Measurements from ENCODE around the gene ITGBL1. TPM values are rescaled to one million over a fixed set of nuclear protein-coding genes. Genes with fewer than 3 reads are reported as not detected.

Gene ITGBL1
- not detected for polyA plus RNA-seq (2013, experiment 1 of 4)
- polyA plus RNA-seq (2013, experiment 2 of 4), result not detected
- polyA plus RNA-seq (2013, experiment 3 of 4), result not detected
- polyA plus RNA-seq (2013, experiment 4 of 4), result 0.08 TPM

GRCh38 chr13:101452519-101453485 is at the start of gene ITGBL1:
ITGBL1 (plus strand) TSS chr13:101452675; CDS start chr13:101452834, 159 bp downstream.
- no peaks in the 10 kb centered on the region for H3K4me1 ChIP-seq (ENCODE audit: control insufficient read depth, insufficient read depth, low read length)
- H3K4me3 ChIP-seq (ENCODE audit: insufficient read depth, low read depth, low read length), result no peak within 1 kb of the TSS
- H3K27ac ChIP-seq (ENCODE audit: insufficient read depth, low read depth, low read length, poor library complexity, severe bottlenecking), result no peak within 1 kb of the TSS

GRCh38 chr13:101406791-101407190 is 45.7 kb upstream of the ITGBL1 start:
- Histone ChIP-seq H3K36me3 (ENCODE audit: control insufficient read depth, insufficient read depth, low read length) (no peaks in the 10 kb centered on the region), H3K4me3 (ENCODE audit: insufficient read depth, low read depth, low read length) (no peak overlapping the region), H3K27me3 (ENCODE audit: control insufficient read depth, insufficient read depth, low read length, poor library complexity, severe bottlenecking) (no peaks in the 10 kb centered on the region), H3K9me3 (ENCODE audit: control insufficient read depth, low read length) (no peaks in the 10 kb centered on the region), H3K27ac (ENCODE audit: insufficient read depth, low read depth, low read length, poor library complexity, severe bottlenecking) (no peak overlapping the region), H3K4me1 (ENCODE audit: control insufficient read depth, insufficient read depth, low read length) (no peaks in the 10 kb centered on the region)
- no CpG with 5 or more reads among the region's 1 CpG for WGBS, 2 experiments

More at GRCh38 chr13:101452519-101453485, at the start of gene ITGBL1:
- no peaks in the 10 kb centered on the region for H3K9me3 ChIP-seq (ENCODE audit: control insufficient read depth, low read length)
- WGBS, 2 experiments, result 86 to 89% methylated on average over 17 to 18 of the region's 18 CpGs
- no peaks in the 10 kb centered on the region for H3K36me3 ChIP-seq (ENCODE audit: control insufficient read depth, insufficient read depth, low read length)
- no peaks in the 10 kb centered on the region for H3K27me3 ChIP-seq (ENCODE audit: control insufficient read depth, insufficient read depth, low read length, poor library complexity, severe bottlenecking)

GRCh38 chr13:101408154-101408553 is 44.3 kb upstream of the ITGBL1 start:
- Histone ChIP-seq H3K4me3 (ENCODE audit: insufficient read depth, low read depth, low read length) (no peak overlapping the region), H3K27me3 (ENCODE audit: control insufficient read depth, insufficient read depth, low read length, poor library complexity, severe bottlenecking) (no peaks in the 10 kb centered on the region), H3K9me3 (ENCODE audit: control insufficient read depth, low read length) (no peaks in the 10 kb centered on the region), H3K36me3 (ENCODE audit: control insufficient read depth, insufficient read depth, low read length) (no peaks in the 10 kb centered on the region), H3K4me1 (ENCODE audit: control insufficient read depth, insufficient read depth, low read length) (no peaks in the 10 kb centered on the region), H3K27ac (ENCODE audit: insufficient read depth, low read depth, low read length, poor library complexity, severe bottlenecking) (no peak overlapping the region)
- WGBS, 2 experiments, result 91 to 92% methylated on average over 9 of the region's 9 CpGs

GRCh38 chr13:101408992-101409656 is 43.4 kb upstream of the ITGBL1 start:
- 90% methylated on average over 5 to 6 of the region's 6 CpGs for WGBS, 2 experiments
- H3K4me3 ChIP-seq (ENCODE audit: insufficient read depth, low read depth, low read length), result no peak overlapping the region
- no peak overlapping the region for H3K27ac ChIP-seq (ENCODE audit: insufficient read depth, low read depth, low read length, poor library complexity, severe bottlenecking)
- H3K4me1 ChIP-seq (ENCODE audit: control insufficient read depth, insufficient read depth, low read length), result no peaks in the 10 kb centered on the region
- no peaks in the 10 kb centered on the region for H3K9me3 ChIP-seq (ENCODE audit: control insufficient read depth, low read length)
- H3K36me3 ChIP-seq (ENCODE audit: control insufficient read depth, insufficient read depth, low read length), result no peaks in the 10 kb centered on the region
- peaks cover 4% of the 10 kb centered on the region for H3K27me3 ChIP-seq (ENCODE audit: control insufficient read depth, insufficient read depth, low read length, poor library complexity, severe bottlenecking)

- Histone ChIP-seq H3K4me3 (ENCODE audit: insufficient read depth, low read depth, low read length) (no peak overlapping the region), H3K27me3 (ENCODE audit: control insufficient read depth, insufficient read depth, low read length, poor library complexity, severe bottlenecking) (peaks cover 32% of the 10 kb centered on the region), H3K36me3 (ENCODE audit: control insufficient read depth, insufficient read depth, low read length) (no peaks in the 10 kb centered on the region), H3K27ac (ENCODE audit: insufficient read depth, low read depth, low read length, poor library complexity, severe bottlenecking) (no peak overlapping the region), H3K4me1 (ENCODE audit: control insufficient read depth, insufficient read depth, low read length) (no peaks in the 10 kb centered on the region), H3K9me3 (ENCODE audit: control insufficient read depth, low read length) (no peaks in the 10 kb centered on the region)
- 83 to 86% methylated on average over 1 of the region's 1 CpG for WGBS, 2 experiments
Observed at GRCh38 chr13:101412076-101412475, 40.4 kb upstream of the ITGBL1 start.

- Histone ChIP-seq H3K4me3 (ENCODE audit: insufficient read depth, low read depth, low read length) (peak overlapping the region; percentile 58), H3K27ac (ENCODE audit: insufficient read depth, low read depth, low read length, poor library complexity, severe bottlenecking) (no peak overlapping the region), H3K36me3 (ENCODE audit: control insufficient read depth, insufficient read depth, low read length) (no peaks in the 10 kb centered on the region), H3K9me3 (ENCODE audit: control insufficient read depth, low read length) (no peaks in the 10 kb centered on the region), H3K27me3 (ENCODE audit: control insufficient read depth, insufficient read depth, low read length, poor library complexity, severe bottlenecking) (peaks cover 44% of the 10 kb centered on the region), H3K4me1 (ENCODE audit: control insufficient read depth, insufficient read depth, low read length) (no peaks in the 10 kb centered on the region)
- 13 to 14% methylated on average over 43 of the region's 43 CpGs for WGBS, 2 experiments
Observed at GRCh38 chr13:101415358-101416174, 36.9 kb upstream of the ITGBL1 start.

- H3K27ac ChIP-seq (ENCODE audit: insufficient read depth, low read depth, low read length, poor library complexity, severe bottlenecking), result no peak within 1 kb of the TSS
- peak within 1 kb of the TSS; percentile 58 for H3K4me3 ChIP-seq (ENCODE audit: insufficient read depth, low read depth, low read length)
- no peaks in the 10 kb centered on the region for H3K36me3 ChIP-seq (ENCODE audit: control insufficient read depth, insufficient read depth, low read length)
- peaks cover 44% of the 10 kb centered on the region for H3K27me3 ChIP-seq (ENCODE audit: control insufficient read depth, insufficient read depth, low read length, poor library complexity, severe bottlenecking)
- H3K9me3 ChIP-seq (ENCODE audit: control insufficient read depth, low read length), result no peaks in the 10 kb centered on the region
- WGBS, 2 experiments, result 3 to 4% methylated on average over 82 to 85 of the region's 85 CpGs
- H3K4me1 ChIP-seq (ENCODE audit: control insufficient read depth, insufficient read depth, low read length), result no peaks in the 10 kb centered on the region
Observed at GRCh38 chr13:101416181-101417042, 36.1 kb upstream of the ITGBL1 start, which contains the start of gene NALCN. NALCN (minus strand) TSS chr13:101416508; CDS start chr13:101399126, 17,382 bp downstream.

- Histone ChIP-seq H3K4me3 (ENCODE audit: insufficient read depth, low read depth, low read length) (no peak overlapping the region), H3K36me3 (ENCODE audit: control insufficient read depth, insufficient read depth, low read length) (no peaks in the 10 kb centered on the region), H3K27ac (ENCODE audit: insufficient read depth, low read depth, low read length, poor library complexity, severe bottlenecking) (no peak overlapping the region), H3K27me3 (ENCODE audit: control insufficient read depth, insufficient read depth, low read length, poor library complexity, severe bottlenecking) (peaks cover 44% of the 10 kb centered on the region), H3K4me1 (ENCODE audit: control insufficient read depth, insufficient read depth, low read length) (no peaks in the 10 kb centered on the region), H3K9me3 (ENCODE audit: control insufficient read depth, low read length) (no peaks in the 10 kb centered on the region)
- 64 to 69% methylated on average over 1 to 3 of the region's 3 CpGs for WGBS, 2 experiments
Observed at GRCh38 chr13:101417043-101417406, 35.5 kb upstream of the ITGBL1 start.

GRCh38 chr13:101417501-101417900 is 35.0 kb upstream of the ITGBL1 start:
- Histone ChIP-seq H3K27me3 (ENCODE audit: control insufficient read depth, insufficient read depth, low read length, poor library complexity, severe bottlenecking) (peaks cover 44% of the 10 kb centered on the region), H3K27ac (ENCODE audit: insufficient read depth, low read depth, low read length, poor library complexity, severe bottlenecking) (no peak overlapping the region), H3K4me3 (ENCODE audit: insufficient read depth, low read depth, low read length) (no peak overlapping the region), H3K36me3 (ENCODE audit: control insufficient read depth, insufficient read depth, low read length) (no peaks in the 10 kb centered on the region), H3K9me3 (ENCODE audit: control insufficient read depth, low read length) (no peaks in the 10 kb centered on the region), H3K4me1 (ENCODE audit: control insufficient read depth, insufficient read depth, low read length) (no peaks in the 10 kb centered on the region)
- WGBS, 2 experiments, result 100% methylated on average over 1 of the region's 5 CpGs; no CpG with 5 or more reads in 1 of the 2 experiments
